Upper lobe of left lung (tissue), 4 donors: ENCODE measurements around the gene PCDHGC5.

ENCODE experiments used
- EP300 ChIP-seq, 4 donors: sonication (generic); formaldehyde crosslinking; IDR thresholded peaks; one replicate each; pipeline ENCODE4 v1.5.1; 2017; ENCODE audit warnings: antibody characterized with exemption in 4 of 4, control low read depth in 2 of 4
- POLR2A ChIP-seq, 4 donors: fragments of 450-650 bp; IDR thresholded peaks; one replicate each; pipeline ENCODE4 v1.5.1; 2016 to 2017; ENCODE audit warnings: antibody characterized with exemption in 4 of 4, mild to moderate bottlenecking in 2 of 4
- TF ChIP-seq, protein P1 (sequence below), 6 experiments: fragments of 450-650 bp in 4 of 6; fragments of 200-600 bp in 2 of 6; sonication (generic) in 2 of 6; IDR thresholded peaks; one replicate each; pipeline ENCODE4 v1.5.1; 2016 to 2019; ENCODE audit warnings: antibody characterized with exemption in 6 of 6

DNA sequence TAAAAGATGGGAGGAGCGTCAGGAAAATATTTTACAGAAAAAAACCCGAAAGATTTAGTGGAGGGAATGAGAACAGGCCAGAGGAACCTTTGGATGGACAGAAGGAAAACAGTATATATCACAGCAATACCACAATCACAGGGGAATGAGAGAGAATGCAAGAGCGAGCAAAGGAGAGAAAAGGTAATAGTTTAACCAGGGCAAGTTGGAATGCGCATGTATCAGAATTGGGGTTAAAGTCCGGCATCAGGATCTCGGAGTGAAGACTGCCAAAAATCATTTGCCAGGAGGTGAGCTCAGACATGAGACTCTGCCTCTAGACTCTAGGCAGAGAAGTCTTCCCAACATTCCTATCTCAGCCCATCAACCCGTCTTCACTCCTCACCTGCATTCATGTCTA lies 36.8 kb downstream of the PCDHGC5 start:
- TF ChIP-seq POLR2A (IDR thresholded peaks at IDR 0.05) (no peak), EP300 (IDR thresholded peaks at IDR 0.05) (no peak)
- TF ChIP-seq, protein P1, sequence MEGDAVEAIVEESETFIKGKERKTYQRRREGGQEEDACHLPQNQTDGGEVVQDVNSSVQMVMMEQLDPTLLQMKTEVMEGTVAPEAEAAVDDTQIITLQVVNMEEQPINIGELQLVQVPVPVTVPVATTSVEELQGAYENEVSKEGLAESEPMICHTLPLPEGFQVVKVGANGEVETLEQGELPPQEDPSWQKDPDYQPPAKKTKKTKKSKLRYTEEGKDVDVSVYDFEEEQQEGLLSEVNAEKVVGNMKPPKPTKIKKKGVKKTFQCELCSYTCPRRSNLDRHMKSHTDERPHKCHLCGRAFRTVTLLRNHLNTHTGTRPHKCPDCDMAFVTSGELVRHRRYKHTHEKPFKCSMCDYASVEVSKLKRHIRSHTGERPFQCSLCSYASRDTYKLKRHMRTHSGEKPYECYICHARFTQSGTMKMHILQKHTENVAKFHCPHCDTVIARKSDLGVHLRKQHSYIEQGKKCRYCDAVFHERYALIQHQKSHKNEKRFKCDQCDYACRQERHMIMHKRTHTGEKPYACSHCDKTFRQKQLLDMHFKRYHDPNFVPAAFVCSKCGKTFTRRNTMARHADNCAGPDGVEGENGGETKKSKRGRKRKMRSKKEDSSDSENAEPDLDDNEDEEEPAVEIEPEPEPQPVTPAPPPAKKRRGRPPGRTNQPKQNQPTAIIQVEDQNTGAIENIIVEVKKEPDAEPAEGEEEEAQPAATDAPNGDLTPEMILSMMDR (IDR thresholded peaks at IDR 0.05), result no peak
